Activated CD8-positive, alpha-beta memory T cell treated with anti-CD3 and anti-CD28 coated beads for 24 hours (primary cell): ENCODE data around the gene CIRBP.
"Not testable (repeated sequence)": the region's sequence is repeated elsewhere in the genome, so short reads cannot be mapped to it uniquely, and the experiment has no call there.

Experiments
- DNase-seq: peaks from one replicate; pipeline ENCODE4 v3.0.0-alpha.2; 2020

CIRBP gene

DNA sequence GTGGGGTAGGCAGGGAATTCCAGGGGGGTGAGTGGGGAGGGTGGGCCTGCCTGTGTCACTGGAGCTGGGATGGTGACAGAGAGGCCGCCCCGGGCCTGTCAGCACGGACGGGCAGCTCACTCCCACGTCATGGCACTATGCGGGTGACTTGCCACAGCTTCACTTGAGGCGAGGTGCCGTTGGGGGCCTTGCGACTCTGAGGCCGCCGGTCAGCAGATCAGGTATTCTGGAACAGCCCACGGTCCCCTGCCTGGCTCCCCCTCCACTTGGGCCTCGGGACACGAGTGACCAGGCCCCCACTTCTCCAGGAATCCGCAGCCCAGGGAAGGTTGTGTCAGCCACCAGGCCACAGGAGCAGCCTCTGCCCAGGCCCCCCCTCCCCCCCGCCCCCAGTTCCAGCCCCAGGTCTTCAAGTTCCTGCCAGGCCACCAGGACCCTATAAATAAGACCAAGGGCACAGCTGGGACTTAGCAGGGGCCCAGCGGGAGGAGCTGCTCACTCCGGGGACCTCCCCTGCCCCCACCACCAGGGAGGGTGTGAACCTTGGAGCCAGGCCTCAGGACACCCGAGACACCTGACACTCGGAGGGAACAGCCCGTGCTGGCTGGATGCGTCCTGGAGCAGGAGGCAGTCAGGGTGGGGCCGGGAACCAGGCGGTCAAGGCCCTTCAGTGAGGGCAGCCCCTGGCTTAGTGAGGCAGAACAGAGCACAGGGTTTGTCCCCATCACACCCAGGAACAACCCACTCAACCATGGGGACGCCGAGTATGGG lies 23.5 kb upstream of the CIRBP start:
- peak; percentile 69 for DNase-seq

DNA sequence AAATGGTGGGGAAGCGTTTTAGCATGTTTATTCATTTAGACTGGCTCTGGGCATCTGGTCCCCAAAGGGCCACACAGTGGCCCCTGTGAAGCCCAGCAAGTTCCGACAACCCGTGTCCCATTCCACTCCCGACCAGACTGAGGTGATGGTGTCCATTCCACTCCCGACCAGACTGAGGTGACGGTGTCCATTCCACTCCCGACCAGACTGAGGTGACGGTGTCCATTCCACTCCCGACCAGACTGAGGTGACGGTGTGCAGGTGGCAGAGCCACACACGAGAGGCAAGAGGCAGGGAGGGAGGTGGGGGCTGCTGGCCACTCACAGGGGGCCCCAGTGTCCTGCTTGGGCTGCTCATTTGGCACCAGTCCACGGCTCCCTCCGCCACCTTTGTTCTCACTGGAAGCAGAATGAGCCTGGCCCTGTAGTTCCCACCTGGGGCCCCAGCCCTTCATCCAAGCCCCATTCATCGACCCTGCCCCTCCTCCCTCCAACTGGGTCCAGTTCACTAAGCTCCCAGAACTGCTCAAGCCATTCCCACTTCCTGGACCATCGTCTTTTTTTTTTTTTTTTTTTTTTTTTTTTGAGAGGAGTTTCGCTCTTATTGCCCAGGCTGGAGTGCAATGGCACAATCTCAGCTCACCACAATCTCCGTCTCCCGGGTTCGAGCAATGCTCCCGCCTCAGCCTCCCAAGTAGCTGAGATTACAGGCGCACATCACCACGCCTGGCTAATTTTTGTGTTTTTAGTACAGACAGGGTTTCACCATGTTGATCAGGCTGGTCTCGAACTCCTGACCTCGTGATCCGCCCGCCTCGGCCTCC lies 22.7 kb upstream of the CIRBP start:
- not testable (repeated sequence) for DNase-seq

DNA sequence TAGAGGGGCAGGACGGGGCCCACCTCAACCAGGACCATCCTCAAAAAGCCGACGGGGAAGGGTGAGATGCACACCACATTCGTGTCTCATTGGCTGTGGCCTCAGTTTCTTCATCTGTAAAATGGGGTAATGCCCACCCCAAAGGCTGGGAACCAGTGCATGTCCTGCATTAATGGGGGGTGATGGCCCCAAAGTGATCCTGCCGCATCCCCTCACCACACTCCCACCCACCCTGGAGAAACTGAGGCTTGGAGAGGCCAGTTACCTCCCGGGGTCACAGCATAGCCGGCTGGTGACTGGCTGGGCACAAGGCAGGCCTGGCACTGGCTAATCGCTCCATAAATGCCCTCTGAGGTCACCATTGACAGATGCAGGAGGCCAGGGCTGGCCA lies 21.4 kb upstream of the CIRBP start:
- no peak for DNase-seq

DNA sequence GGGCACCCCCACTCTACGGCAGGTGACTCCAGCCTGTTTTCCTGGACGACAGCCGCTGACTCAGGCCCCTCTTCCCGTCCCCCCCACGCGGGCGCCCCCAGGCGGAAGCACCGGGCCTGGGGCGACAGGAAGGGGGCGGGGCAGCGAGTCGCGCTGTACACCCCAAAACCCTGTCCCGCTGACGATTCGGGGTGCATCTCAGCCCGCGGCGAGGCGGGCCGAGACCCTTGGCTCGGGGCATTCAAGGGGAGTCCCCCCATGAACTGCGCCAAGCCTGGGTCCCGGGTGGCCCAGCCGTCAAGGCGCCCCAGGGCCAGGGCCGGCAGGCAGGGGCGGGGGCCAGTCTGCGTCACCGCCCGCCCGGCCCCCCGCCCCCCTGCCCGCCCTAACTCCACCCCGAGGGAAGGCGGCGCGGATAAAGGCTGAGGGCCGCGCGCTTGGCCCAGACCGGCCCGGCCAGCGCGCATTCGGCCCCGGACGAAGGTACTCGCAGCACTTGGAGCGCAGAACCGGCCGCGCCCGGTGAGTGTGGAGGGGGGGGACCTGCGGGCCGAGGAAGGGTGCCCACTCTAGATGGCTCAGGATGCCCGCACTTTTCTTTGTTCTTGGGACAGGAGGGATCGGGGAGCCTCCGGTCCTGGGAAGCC lies 20.9 kb upstream of the CIRBP start, which contains the start of gene MIDN:
Gene MIDN, plus strand, starts transcription at position 445 of the 647 bp plus-strand sequence. CDS start 1,714 bp downstream, outside the sequence.
- peak; percentile 87 for DNase-seq

DNA sequence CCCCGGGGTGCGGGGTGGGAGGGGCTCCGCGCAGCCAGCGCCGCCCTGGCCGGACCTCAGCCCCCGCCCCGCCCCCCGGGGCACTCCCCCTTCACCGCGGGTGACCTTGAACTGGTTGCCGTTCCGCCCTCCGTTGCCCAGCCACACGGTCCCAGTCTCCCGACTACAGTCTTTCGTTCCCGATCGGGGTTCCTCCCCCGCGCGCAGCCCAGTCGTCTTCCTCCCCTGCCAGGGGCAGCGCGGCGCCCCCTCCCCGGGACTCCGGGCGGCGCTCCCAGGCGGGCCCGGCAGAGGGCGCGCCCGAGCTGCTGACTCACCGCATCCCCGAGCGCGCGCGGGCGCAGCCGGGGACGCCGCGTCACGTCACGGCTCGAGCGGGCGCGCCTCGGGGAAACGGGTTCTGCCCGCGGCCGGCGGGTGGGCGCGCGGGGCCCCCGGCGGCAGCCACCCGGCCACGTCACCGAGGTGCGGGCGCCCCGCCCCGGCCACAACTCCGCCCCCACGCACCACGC lies 20.3 kb upstream of the CIRBP start:
- DNase-seq, result peak; percentile 94

DNA sequence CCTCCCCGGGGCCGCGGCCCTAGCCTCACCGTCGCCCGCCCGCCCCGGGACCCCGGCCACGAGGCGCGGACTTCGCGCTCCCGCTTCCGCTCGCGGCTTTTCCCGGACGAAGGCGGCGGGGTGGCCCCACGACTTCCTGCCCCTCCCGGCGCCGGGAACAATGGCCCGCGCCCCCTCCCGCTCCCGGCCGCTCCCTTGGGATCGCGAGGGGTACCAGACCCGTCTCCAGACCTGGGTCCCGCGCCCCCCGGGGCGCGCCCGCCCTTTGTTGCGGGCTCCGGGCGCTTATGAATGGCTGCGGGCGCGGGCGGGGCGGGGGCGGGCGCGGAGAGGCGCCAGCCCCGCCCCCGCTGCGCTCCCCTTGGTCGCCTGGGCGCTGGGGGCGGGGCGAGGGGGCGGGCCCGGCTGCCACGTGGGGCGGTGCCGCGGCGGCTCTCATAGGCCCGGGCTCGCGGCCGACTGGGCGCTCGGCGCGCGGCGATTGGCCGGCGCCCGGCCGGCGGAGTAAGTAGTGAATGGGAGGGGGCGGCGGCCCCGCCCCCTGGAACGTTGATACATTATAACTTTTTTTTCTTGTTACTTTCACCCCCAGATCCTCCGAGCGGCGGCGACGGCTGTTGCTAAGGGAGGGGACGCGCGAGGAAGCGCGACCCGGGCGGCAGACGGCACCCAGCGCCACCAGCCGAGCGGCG lies 19.7 kb upstream of the CIRBP start:
- peak; percentile 95 for DNase-seq

DNA sequence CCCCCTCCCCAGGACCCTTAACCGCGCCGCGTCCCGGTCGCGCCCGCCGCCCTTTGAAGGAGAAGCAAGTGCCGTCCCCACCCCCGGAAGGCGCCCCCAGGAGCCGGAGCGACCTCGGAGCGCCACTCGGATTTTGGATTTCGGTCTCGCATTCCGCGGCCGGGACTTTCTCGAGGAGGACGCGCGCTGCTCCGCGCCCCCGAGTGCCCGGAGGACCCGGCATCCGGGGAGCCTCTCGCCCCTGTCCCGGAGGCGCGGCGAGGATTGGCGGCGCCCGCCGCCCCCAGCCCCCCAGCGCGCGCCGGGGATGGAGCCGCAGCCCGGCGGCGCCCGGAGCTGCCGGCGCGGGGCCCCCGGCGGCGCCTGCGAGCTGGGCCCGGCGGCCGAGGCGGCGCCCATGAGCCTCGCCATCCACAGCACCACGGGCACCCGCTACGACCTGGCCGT lies 19.1 kb upstream of the CIRBP start:
- no peak for DNase-seq

DNA sequence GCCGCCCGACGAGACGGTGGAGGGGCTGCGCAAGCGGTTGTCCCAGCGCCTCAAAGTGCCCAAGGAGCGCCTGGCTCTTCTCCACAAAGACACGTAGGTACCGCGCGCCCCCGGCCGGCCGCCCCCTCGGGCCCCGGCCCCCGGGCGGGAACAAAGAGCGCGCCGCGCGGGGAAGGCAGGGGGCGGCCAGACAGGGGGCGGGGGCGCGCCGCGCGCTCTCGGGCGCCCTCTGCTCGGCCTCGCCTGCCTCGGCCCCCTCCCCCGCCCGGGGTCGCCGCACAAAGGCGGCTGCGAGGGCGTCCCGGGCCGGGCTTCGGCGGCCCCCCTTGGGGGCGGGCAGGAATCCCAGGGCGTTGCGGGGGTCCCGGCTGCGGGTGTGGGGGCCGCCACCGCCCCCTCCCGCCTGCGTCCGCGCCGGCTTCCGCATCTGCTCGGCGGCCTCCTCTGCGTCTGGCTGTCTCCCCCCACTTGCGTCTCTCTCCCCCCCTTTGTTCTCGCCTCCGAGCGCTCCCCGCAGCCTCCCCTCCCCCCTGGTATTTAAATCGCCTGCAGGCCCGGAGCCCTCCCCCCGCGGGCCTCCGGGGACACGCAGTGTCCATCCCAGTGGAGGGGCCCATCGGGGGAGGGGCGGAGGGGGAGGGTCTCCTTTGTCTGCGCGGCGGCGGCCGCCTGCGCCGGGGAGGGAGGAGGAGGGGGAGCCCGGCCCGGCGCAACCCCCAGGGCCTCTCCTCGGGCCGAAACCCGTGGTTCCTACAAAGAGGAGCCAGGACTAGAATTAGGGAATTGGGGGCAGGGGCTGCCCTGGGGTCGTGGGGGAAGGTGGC lies 18.5 kb upstream of the CIRBP start:
- peak; percentile 74 for DNase-seq

DNA sequence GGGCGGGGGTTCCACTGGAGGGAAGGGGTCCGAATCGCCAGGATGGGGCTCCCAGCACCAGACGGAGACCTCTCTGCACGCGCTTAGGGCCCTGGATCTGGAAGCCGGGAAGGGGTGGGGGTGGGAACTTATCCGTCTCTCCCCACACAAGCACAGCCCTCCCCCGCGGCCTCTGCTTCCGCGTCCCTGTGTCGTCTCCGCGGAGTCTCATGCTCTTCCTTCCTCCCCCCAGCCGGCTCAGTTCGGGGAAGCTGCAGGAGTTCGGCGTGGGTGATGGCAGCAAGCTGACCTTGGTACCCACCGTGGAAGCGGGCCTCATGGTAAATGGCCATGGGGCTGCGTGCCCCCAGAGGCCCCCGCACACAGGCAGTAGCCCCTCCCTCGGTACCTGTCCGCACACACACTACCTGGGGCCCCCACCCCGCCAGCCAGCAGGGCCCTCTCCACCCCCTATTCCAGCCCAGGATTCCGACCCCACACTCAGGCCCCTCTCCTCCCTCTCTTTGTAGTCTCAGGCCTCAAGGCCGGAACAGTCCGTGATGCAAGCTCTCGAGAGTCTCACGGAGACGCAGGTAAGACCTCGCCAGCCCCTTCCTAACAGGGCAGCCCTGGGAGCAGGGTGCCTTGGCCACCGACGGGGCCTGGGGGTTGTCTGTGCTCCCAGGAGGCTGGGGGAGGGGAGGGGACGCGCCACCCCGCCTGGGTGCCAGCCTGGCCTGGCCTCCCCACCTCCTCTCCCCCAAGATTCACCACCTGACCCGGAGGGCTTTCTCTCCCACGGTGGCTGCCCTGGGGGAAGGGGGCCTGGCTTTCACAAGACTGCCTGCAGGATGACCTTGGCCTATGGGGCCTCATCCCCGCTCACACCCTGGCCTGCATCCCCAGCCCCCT lies 17.6 kb upstream of the CIRBP start:
- DNase-seq, result peak; percentile 82

DNA sequence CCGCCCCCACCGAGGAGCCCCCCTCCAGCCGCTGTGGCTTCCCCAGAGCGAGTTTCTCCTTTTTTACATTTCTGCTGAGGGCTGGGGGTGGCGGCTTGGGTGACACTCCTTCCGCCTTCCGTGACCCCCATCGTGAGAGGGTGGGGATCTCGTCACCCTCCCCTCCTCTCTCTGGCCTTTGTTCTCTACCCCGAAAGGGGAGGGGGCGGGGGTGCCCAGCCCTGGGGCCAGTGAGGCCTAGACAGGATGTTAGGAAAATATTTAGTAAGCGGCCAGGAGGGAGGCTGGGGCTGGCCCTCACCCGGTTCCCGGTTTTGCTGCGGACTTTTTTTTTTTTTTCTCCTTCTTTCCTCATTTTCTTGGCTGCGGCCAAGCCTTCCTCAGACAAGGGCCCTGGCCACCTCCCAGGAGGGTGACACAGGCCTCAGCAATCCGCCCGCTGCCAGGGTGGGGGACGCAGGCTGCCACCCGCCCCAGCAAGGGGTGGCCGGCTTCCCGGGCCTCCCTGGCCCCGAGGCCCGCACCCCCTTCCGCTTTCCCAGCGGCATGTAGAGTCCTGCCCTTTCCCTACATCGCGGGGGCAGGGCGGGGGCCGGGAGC lies 16.8 kb upstream of the CIRBP start:
- DNase-seq, result peak; percentile 81

DNA sequence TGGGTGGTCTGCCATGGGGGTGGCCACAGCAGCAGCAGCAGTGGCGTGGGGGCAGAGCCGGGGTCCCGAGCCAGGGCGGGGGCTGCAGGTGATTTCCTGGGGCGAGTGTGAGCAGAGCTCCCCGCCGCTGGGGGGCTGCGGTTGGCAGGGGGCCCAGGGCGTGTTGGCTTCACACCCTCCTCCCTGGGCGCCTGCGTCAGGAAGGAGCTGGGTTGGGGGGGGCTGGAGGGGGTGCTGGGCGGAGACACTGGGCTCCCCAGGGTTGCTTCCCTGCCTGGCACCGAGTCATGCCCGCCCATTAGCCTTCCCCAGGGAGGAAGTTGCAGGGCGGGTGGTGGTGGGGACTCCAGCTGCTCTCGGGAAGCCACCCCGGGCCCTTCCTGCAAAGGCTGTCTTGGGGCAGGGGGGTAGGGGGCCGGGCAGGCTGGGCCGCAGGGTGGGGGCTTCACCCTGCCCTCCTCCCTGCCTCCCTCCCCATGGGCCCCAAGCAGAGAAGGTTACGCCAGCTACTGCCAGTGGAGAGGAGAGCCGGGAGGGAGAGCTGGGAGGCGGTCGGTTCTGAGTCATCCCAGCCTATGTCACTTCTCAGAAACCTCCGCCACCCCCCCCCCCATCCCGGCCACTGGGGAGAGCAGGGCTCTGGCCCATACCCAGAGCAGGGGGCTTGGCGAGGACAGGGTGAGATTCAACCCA lies 16.2 kb upstream of the CIRBP start:
- DNase-seq, result peak; percentile 85

DNA sequence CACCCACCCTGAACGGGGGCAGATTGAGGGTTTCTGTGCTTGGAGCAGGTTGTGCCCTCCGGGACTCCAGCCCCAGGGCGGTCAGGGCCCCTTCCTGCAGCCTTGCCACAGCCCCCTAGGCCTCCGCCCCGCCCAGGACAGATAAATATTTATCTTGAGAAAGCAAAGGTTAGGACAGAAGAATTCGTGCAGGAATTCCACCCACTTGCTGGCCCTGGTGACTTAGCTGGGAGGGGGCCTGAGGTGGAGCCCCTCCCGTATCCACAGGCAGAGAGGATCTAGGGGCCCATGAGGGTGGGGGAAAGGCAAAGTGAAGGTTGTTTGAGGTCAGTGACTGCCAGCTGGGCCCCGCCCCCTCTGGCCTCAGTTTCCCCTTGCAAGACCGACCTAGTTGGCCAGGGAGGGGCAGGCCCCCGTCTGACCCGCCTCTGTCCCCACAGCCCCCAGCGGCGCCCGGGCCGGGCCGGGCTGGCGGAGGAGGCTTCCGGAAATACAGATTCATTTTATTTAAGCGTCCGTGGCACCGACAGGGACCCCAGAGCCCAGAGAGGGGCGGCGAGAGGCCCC lies 15.5 kb upstream of the CIRBP start:
- DNase-seq, result no peak

DNA sequence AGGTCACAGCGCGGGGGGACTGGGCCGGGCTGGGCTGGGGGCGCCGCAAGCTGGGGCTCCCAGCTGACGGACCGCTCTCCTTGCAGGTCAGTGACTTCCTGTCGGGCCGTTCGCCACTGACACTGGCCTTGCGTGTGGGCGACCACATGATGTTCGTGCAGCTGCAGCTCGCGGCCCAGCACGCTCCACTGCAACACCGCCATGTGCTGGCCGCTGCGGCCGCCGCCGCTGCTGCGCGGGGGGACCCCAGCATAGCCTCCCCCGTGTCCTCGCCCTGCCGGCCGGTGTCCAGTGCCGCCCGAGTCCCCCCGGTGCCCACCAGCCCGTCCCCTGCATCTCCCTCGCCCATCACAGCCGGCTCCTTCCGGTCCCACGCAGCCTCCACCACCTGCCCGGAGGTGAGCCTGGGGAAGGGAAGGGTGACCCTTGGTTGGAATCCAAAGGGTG lies 15.0 kb upstream of the CIRBP start:
- DNase-seq, result no peak

DNA sequence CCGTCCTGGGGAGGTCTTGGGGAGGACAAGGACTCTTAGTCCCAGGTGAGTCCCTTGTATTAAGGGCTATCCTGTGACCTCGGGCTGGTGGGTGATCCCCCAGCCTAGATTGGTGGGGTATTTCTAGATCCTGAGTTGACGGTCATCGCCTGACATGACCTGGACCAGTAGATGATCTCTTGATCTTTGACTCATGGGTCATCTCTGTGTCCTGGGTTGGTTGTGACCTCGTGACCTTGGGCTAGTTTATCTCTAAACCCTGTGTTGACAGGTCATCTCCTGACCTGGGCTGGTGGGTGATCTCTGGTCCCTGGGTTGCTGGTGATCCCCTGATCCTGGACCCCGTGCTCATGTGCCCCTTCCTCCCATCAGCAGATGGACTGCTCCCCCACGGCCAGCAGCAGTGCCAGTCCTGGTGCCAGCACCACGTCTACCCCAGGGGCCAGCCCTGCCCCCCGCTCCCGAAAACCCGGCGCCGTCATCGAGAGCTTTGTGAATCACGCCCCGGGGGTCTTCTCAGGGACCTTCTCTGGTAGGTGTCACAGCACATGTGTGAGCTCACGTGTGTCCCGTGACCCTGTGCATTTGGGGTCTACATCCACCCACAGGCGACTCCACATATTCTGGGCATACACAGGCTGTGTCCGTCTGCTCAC lies 14.5 kb upstream of the CIRBP start:
- no peak for DNase-seq

DNA sequence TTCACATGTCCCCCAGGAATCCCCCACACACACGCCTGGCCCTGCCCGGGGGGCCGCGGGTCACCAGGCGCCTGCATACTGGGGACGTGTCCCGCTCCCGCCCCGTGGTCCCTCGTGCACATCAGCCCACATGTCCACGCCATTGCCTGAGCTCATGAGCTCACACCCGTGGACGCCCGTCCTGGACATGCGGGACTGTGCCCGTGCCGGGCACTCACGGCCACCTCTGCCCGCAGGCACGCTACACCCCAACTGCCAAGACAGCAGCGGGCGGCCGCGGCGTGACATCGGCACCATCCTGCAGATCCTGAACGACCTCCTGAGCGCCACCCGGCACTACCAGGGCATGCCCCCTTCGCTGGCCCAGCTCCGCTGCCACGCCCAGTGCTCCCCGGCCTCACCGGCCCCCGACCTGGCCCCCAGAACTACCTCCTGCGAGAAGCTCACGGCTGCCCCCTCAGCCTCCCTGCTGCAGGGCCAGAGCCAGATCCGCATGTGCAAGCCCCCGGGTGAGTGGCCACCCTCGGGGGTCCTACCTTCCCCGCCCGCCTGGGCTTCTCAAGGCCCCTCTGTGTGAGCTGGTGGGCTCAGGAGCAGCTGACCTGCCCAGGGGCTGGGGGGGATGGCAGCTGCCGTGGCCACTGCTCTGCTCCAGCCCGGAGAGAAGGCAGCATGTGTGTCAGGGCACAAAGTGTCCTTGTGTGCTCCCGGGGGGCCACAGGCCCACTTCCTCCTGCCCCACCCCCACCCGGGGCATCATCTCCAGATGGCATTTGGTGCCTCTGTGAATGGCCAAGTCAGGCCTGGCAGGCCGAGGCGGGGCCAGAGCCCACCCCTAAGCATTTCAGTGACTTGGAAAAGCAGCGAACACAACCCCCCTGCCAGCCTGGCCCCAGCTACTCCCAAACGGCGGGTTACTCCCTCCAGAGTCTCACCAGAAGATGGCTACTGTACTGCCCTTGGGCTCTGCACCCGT lies 13.7 kb upstream of the CIRBP start:
- DNase-seq, result no peak

DNA sequence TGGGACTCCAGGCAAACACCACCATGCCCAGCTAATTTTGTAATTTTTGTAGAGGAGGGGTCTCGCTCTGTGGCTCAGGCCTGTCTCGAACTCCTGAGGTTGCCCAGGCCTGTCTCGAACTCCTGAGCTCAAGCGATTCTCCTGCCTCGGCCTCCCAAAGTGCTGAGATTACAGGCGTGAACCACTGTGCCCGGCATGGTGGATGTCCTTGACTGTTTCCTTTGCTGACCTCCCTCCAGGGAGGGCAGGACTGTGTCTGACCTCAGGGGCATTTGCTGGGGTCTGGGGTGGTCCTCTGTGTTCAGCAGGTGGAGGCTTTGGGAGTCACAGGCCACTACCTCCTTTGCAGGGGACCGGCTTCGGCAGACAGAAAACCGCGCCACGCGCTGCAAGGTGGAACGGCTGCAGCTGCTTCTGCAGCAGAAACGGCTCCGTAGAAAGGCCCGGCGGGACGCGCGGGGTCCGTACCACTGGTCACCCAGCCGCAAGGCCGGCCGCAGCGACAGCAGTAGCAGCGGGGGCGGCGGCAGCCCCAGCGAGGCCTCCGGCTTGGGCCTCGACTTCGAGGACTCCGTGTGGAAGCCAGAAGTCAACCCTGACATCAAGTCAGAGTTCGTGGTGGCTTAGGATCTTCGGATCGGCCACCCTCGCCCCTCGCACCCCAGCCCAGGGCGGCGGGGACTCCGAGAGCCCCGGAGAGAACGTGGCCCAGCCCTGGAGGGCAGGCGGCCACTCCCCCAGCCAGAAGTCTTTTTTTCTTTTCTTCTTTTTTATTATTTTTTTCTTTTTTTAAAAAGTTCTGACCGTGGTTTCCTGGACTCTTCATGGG lies 12.3 kb upstream of the CIRBP start:
- DNase-seq, result no peak
